Measurements from ENCODE around the gene TGFA.
A peak's percentile ranks its signal among the peaks of the same experiment; 100 is the strongest.

The TGFA gene

GRCh38 chr2:70463581-70463980 is 90.0 kb downstream of the TGFA start:
- DNase-seq (ENCODE audit: low read depth): no peak

DNA sequence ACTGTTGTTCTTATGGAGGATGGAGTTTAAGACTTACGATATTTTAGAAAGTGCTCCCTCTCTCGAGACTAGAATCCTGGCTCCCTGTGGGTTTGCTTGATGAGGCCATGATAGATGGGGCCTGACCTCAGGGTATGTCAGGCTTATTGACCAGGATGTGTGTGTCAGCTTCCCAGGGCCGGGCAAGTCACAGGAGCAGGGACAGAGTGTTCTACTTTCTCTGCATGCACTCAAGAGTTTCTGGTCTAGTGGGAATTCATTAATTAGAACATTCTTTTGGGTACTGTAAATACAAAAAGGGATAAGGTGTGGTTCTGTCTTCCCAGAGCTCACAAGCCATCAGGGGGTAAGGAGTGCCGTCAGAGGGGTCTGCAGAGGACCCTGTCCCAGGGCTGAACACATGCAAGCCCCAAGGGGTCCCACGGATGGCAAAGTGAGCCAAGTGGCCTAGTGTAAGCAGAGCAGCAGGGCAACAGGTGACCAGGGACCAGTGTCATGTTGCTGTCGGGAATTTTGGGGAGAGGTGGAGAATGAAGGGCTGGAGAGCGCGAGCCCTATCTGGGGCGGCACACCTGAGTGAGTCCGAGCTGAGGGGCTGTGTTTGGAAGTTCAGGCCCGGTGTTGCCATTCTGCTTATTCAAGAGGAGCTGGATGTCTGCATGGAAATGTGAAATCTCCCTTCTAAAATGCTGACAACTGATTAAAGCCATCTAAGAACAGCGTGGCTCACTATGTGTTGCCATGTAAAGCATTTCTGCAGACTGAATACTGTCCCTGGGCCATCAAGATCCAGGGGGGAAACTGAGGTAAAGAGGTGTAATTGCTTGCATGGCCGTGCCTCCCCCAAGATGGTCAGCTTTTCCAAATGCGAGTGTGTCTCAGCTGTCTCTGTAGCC is 91.4 kb downstream of the TGFA start:
- DNase-seq (ENCODE audit: low read depth): no peak

GRCh38 chr2:70461414-70461813 is 92.2 kb downstream of the TGFA start:
- DNase-seq (ENCODE audit: low read depth): no peak

GRCh38 chr2:70460333-70460732 is 93.3 kb downstream of the TGFA start:
- DNase-seq (ENCODE audit: low read depth): no peak

DNA sequence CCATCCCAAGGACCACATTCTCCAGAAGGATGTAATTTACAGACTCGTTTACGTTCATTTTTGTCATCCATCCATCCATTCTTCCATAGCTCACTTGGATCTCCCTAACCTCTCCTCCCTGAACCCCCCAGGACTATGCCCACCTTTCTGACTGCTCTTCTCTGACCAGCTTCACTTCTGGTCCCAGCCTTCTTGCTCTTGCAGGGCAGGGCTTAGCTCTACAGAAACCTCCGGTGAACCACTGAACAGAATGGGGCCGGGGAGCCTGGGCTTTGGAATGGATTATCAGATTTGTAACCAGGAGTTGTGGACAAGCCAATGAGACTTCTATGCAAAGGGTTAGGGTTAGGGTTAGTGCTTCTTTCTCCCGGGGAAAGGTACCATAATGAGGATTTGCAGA is 95.0 kb downstream of the TGFA start:
- no peak for DNase-seq (ENCODE audit: low read depth)

DNA sequence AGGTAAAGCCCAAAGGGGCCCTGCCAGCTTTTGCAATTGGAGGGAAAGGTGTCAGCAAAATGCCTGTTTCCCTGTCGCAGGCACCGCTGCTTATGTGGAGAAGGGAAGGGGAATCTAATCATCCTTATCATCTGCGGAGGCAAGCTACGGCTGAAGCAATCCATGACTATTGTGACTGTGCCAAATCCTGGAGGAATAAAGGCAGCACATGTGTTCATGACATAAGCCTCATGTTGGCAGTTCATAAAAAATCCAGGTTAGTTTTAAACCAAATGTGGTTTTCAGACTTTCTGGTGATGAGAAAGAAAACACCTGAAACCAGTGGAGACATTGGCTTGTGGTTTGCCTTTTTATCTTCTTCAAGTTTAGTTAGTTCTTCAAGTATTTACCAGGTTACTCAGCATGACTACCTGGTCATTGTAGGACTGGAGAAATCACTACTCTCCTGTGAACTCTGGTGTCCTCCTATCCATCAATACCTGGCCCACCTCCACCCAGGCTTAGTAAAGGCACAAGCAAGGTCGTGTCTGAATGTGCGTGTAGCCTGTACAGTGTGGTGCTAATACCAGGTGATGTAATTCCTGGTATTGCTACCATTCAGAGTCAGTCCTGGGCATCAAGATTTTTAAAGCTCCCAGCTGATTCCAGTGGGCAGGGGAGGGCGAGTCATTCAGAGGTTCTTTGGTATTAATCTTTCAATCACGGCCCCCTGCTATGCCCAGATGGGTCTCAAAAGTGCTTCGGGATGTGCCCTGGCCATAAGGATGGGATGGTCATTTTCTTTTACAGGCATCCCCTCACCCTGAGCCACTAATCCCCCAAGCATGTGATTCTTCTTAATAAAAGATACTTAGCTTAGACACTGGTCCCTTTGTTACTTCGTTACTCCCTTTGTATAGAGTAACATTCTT is 96.8 kb downstream of the TGFA start:
- no peak for DNase-seq (ENCODE audit: low read depth)

GRCh38 chr2:70454936-70455544 is 98.6 kb downstream of the TGFA start:
- DNase-seq (ENCODE audit: low read depth): no peak

DNA sequence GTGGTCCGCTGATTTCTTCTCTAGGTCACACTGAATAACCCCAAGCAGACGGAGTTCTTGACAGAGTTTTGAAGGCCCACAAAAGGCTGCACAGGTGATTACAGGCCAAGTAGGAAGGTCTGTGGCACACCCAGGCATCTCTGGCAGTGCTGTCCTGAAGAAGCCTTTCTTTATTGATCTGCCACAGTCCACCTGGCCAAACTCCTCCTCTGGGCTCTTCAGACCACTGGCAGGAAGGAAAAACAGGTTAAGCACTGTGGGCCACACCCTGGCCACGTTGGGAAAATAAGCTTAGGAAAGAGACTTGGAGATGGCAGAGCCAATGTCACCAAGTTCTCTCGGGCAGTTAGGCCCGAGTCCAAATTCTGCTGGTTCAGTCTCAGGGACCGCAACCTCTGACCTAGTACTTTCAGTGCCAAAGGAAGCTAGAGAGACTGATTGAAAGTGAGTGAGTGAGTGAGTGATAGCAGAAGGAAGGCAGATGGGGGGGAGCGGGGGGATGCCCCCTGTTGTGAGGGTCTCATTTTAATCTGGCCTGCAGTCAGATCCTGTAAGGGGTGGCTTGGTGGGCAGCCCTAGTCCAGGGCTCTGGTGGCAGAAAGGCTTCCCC is 102.9 kb downstream of the TGFA start:
- DNase-seq (ENCODE audit: low read depth): no peak

DNA sequence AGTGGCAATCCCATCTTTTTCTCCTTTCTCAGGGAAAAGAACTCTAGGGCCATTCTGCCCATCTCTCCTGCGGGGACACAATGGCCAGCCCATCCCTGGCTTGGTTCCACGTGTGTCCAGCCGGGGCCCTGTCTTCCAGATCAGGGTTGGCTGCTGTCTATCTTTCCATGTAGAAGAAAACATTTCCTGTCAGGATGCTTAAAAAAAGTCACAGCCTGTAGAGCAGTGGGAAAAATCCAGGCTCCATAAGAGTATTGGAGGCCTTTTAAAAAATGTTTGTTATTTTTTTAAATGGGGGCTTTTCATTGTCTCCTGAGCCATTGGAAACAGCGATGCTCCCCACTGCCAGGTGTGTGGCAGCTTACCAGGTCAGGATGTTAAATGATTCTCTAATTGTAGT is 105.6 kb downstream of the TGFA start:
- no peak for DNase-seq (ENCODE audit: low read depth)

DNA sequence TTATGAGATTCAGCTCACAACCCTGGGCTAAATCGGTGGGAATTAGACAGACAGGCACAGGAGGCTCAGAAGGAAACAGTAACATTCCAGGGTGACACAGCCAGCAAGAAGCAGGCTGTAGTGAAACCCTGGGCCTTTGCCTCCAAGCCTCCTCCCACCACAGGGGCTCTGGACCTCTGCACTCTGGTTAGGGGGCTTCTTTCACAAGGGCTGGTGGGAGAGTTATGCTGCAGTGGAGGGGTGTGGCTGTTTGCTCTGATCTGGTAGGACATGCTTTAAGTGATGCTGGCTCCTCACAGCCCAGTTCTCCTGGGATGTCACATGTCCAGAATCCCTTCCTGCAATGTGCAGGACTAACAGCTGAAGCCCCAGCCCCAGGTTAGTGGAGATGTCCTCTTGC is 109.9 kb downstream of the TGFA start:
- DNase-seq (ENCODE audit: low read depth): no peak

DNA sequence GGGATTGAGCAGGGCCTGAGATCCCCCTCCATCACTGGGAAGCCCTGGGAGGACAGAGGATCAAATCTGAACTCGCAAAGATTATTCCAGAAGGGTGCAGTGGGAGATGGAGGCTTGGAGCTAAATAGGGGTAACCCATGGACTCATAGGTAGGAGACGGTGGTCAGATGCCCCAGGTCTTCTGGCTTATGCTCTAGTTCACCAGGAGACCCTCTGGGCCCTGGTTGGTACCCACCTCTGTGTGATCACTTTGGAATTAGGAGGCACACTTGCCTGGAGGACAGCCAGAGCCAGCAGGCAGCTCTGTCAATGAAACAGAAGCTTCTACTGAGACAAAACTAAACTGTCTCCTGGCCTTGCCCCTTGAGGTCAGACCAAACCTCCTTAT is 110.6 kb downstream of the TGFA start:
- no peak for DNase-seq (ENCODE audit: low read depth)

GRCh38 chr2:70442301-70443077 is 111.1 kb downstream of the TGFA start:
- DNase-seq (ENCODE audit: low read depth): peak; percentile 23

DNA sequence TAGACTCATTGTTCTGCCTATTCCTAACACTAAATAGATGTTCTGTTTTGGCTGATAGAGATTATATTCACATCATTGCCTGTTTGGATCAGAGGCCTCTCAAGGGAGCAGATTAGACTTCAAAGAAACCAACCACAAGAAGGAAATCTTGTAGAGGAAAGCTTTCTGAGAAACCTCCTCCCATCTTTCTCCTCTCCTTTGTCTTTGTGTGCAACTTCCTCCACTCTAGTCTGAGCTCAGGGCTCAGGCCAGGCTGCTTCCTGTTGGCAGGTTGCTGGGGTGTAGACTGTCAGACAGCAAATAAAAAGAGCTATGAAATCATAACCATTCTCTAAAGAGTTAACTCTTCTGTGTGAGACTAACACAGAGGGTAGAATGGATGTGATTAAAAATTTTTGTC is 113.0 kb downstream of the TGFA start:
- DNase-seq (ENCODE audit: low read depth): no peak

DNA sequence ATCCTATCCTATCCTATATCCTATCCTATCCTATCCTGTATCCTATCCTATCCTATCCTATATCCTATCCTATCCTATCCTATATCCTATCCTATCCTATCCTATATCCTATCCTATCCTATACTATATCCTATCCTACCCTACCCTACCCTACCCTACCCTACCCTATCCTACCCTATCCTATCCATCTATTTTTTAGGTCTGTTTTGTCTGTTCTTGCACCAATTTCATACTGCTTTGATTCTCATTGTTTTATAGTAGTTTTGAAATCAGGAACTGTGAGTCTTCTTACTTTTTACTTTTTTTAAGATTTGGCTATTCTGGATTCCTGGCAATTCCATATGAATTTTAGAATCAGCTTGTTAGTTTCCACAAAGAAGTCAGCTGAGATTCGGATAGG is 118.5 kb downstream of the TGFA start:
- DNase-seq (ENCODE audit: low read depth): no peak

DNA sequence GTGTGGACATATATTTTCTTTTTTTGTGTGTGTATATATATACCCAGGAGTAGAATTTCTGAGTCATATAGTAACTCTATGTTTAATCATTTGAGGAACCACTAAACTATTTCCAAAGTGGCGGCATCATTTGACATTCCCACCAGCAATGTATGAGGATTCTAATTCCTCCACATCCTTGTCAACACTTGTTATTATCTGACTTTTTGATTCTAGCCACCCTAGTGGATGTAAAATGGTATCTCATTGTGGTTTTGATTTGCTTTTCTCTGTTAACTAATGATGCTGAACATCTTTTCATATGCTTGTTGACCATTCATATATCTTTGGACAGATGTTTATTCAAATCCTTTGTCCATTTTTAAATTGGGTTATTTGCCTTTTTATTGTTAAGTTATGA is 120.3 kb downstream of the TGFA start:
- DNase-seq (ENCODE audit: low read depth): no peak

GRCh38 chr2:70431716-70432347 is 121.8 kb downstream of the TGFA start:
- DNase-seq (ENCODE audit: low read depth): no peak

DNA sequence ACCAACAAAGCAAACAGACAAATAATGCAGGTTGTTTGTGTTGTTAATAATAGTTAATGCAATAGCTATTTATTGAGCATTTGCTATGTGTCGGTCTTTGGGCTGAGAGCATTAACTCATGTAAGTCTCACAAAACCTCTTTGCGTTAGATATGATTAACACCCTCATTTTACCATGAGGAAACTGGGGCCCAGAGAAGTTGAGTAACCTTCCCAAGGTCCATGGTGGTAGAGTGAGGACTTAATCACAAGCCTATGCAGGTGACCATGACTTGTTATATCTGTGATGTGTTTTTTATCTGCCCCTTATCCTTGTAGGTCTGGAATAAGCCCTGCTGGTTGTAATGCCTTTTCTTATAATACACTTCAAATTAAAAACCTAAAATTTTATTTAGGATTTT is 127.3 kb downstream of the TGFA start:
- DNase-seq (ENCODE audit: low read depth): no peak

DNA sequence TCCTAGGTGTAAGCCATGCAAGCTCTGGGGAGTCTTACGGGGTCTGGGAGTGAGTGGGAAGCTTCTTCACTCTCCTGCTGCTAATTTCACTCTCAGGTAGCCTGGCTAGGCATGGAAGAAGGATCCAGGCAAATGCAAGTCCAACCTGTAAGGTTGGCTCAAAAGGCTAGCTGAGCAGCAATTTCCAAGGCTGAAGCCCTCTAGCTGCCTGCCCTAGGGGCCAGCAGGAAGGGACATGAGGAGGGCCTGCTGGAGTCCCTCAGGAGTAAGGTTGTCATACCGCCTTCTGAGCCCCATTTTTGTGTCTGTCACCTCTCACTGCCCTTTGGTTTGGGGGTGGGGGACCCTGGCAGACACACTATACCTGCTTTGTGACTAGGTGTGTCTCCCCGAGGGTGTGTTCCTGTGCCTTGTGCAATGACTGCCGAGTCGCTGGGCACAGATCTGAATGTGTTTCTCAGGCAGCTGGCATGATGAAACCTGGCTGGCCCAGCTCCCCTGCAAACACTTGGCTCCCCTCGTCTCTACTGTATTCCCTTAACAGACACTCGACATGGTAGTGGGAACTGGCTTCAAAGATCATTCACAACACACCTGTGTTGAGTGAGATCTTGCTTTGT is 127.8 kb downstream of the TGFA start:
- DNase-seq (ENCODE audit: low read depth): no peak

DNA sequence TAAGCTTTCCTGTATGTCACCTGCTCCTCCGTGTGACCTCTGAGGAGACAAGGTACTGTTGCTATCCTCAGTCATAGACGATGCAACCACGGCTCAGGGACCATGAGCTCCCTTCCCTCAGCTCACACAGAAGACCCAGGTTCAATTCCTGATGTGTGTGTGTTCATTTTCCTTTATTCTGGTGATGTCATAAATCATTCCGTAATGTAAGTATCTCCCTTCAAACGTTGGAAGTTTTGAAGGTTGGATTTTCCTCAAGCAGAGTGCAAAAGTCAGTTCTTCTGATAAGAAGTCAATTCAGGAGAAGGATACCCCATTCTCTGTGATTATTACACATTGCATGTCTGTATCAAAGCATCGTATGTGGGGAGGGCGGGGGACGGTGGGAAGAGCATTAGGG is 132.9 kb downstream of the TGFA start:
- DNase-seq (ENCODE audit: low read depth): no peak

DNA sequence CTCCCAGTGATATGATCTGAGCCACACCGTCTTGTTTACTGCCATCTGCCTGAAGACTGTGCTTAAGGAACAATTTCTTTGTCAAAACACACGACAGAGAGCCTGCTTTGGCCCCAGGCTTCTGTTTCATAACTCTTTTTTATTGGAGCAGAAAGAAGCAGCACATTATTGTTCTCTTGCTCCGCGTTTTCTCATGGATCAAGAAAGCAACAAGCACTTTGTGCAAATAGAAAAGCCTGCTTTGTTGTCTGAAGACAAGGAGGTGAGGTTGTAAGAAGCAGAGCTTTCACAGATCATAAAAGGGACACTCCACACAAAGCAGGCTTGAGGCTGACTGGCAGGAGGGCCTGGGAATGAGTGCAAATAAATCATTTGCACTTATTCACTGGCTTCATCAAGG is 133.5 kb downstream of the TGFA start:
- no peak for DNase-seq (ENCODE audit: low read depth)

DNA sequence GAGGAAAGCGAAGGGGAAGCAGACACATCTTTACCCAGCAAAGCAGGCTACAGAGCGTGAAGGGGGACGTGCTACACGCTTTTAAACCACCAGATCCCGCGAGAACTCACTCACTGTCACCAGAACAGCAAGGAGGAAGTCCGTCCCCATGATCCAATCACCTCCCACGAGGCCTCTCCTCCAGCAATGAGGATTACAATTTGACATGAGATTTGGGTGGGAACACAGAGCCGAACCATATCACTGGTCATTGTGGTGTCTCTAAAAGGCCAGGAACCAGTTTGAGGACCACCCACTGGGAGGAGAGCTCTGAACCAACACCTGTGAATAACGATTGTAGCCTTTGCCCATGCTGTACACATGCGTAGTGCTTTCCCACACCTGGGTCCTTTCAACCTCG is 135.1 kb downstream of the TGFA start:
- DNase-seq (ENCODE audit: low read depth): no peak
